Measurements from ENCODE around the gene FGD5.
"Not testable (repeated sequence)": the region's sequence is repeated elsewhere in the genome, so short reads cannot be mapped to it uniquely, and the experiment has no call there.

The FGD5 gene

GRCh38 chr3:14808025-14808424 lies 10.7 kb upstream of the FGD5 start:
- DNase-seq, result no peak

GRCh38 chr3:14808502-14809266 lies 10.1 kb upstream of the FGD5 start:
- no peak for DNase-seq

GRCh38 chr3:14809611-14810010 lies 9.2 kb upstream of the FGD5 start:
- DNase-seq, result not testable (repeated sequence)

GRCh38 chr3:14810070-14810791 lies 8.5 kb upstream of the FGD5 start:
- no peak for DNase-seq

GRCh38 chr3:14810801-14811661 lies 7.7 kb upstream of the FGD5 start:
- no peak for DNase-seq

GRCh38 chr3:14811684-14812083 lies 7.1 kb upstream of the FGD5 start:
- no peak for DNase-seq

GRCh38 chr3:14812196-14812790 lies 6.5 kb upstream of the FGD5 start:
- no peak for DNase-seq

GRCh38 chr3:14814411-14814871 lies 4.3 kb upstream of the FGD5 start:
- DNase-seq, result no peak

- DNase-seq, result no peak
Measured at GRCh38 chr3:14816359-14816758, 2.4 kb upstream of the FGD5 start.

GRCh38 chr3:14819671-14820070 lies 909 bp downstream of the FGD5 start:
- DNase-seq, result no peak

GRCh38 chr3:14820156-14820555 lies 1.4 kb downstream of the FGD5 start:
- DNase-seq, result no peak

GRCh38 chr3:14821151-14821550 lies 2.4 kb downstream of the FGD5 start:
- DNase-seq, result no peak

- peak in 1 of 2 experiments; percentile 15 for DNase-seq
Measured at GRCh38 chr3:14822134-14822533, 3.4 kb downstream of the FGD5 start.

- DNase-seq, result no peak
Measured at GRCh38 chr3:14822670-14823390, 4.1 kb downstream of the FGD5 start.

- DNase-seq, result no peak
Measured at GRCh38 chr3:14823393-14823792, 4.6 kb downstream of the FGD5 start.

GRCh38 chr3:14823910-14824629 lies 5.3 kb downstream of the FGD5 start:
- DNase-seq, result no peak

GRCh38 chr3:14824646-14825045 lies 5.9 kb downstream of the FGD5 start:
- no peak for DNase-seq

GRCh38 chr3:14826069-14826468 lies 7.3 kb downstream of the FGD5 start:
- DNase-seq, result no peak

GRCh38 chr3:14827776-14828175 lies 9.0 kb downstream of the FGD5 start:
- no peak for DNase-seq

GRCh38 chr3:14829811-14830210 lies 11.0 kb downstream of the FGD5 start:
- DNase-seq, result peak in 1 of 2 experiments; percentile 12

- no peak for DNase-seq
Measured at GRCh38 chr3:14831916-14832450, 13.2 kb downstream of the FGD5 start.
